ENCODE data around the gene RABGAP1L. TPM values are rescaled to one million over a fixed set of nuclear protein-coding genes. Genes with fewer than 3 reads are reported as not detected.

Gene RABGAP1L
- polyA plus RNA-seq, 3 donors, result 35.2 to 75.3 (median 63.3) TPM

GRCh38 chr1:174266991-174267612, 107.8 kb downstream of the RABGAP1L start:
- no peak for TF ChIP-seq CTCF (IDR thresholded peaks at IDR 0.05)
- no peaks in the 10 kb centered on the region for H3K9me3 ChIP-seq (replicated peaks in 1 of 2; ENCODE audit: control insufficient read depth in 1 of 2, insufficient read depth in 1 of 2, low read length in 2 of 2)
- peaks cover 0 to 4% of the 10 kb centered on the region in 2 donors for H3K4me1 ChIP-seq (ENCODE audit: control insufficient read depth in 1 of 2, insufficient read depth in 2 of 2, low read length in 2 of 2)
- H3K27me3 ChIP-seq (ENCODE audit: control insufficient read depth in 2 of 2, insufficient read depth in 2 of 2, low read length in 2 of 2), result no peaks in the 10 kb centered on the region
- Mint-ChIP-seq H3K36me3 (peaks cover 6% of the 10 kb centered on the region in 2 donors), H3K4me3 (no peak overlapping the region), H3K4me1 (peaks cover 11% of the 10 kb centered on the region), H3K9me3 (no peaks in the 10 kb centered on the region), H3K27ac (peak overlapping the region in 1 of 7 donors; percentile 20), H3K27me3 (ENCODE audit: low read depth in 3 of 3) (peaks cover 0 to 2% (median 0%) of the 10 kb centered on the region in 3 donors)
- intact Hi-C loops (cut with micrococcal nuclease), result no loop called here
- H3K27ac ChIP-seq (ENCODE audit: low read depth in 1 of 2, low read length in 2 of 2), result no peak overlapping the region
- no peak overlapping the region for H3K4me3 ChIP-seq (replicated peaks in 1 of 3; ENCODE audit: low read depth in 2 of 3, low read length in 3 of 3)
- peaks cover 0 to under 1% of the 10 kb centered on the region in 2 donors for H3K36me3 ChIP-seq (replicated peaks in 1 of 2; ENCODE audit: control insufficient read depth in 1 of 2, insufficient read depth in 2 of 2, low read length in 2 of 2)
- no peaks in the 10 kb centered on the region for H4K20me1 ChIP-seq (ENCODE audit: insufficient read depth, low read length)
- DNase-seq, result no peak
- H3K9ac ChIP-seq (ENCODE audit: insufficient read depth, low read length, poor library complexity, severe bottlenecking), result no peak overlapping the region
- 88% methylated on average over 1 of the region's 1 CpG for WGBS (ENCODE audit: insufficient coverage)
- no peaks in the 10 kb centered on the region for H3K79me2 ChIP-seq (ENCODE audit: insufficient read depth, low read length)
- H3K4me2 ChIP-seq (replicated peaks; ENCODE audit: extremely low read depth, low read length, poor library complexity, severe bottlenecking), result no peak overlapping the region
- H2AFZ ChIP-seq (ENCODE audit: insufficient read depth, low read depth, low read length, poor library complexity, severe bottlenecking), result no peak overlapping the region

GRCh38 chr1:174269989-174270651, 110.8 kb downstream of the RABGAP1L start:
- Histone ChIP-seq H3K9me3 (replicated peaks in 1 of 2; ENCODE audit: control insufficient read depth in 1 of 2, insufficient read depth in 1 of 2, low read length in 2 of 2) (no peaks in the 10 kb centered on the region), H3K4me3 (replicated peaks in 1 of 3; ENCODE audit: low read depth in 2 of 3, low read length in 3 of 3) (no peak overlapping the region), H3K36me3 (replicated peaks in 1 of 2; ENCODE audit: control insufficient read depth in 1 of 2, insufficient read depth in 2 of 2, low read length in 2 of 2) (peaks cover 0 to 7% of the 10 kb centered on the region in 2 donors), H3K9ac (ENCODE audit: insufficient read depth, low read length, poor library complexity, severe bottlenecking) (no peak overlapping the region), H3K27ac (ENCODE audit: low read depth in 1 of 2, low read length in 2 of 2) (no peak overlapping the region), H3K27me3 (ENCODE audit: control insufficient read depth in 2 of 2, insufficient read depth in 2 of 2, low read length in 2 of 2) (no peaks in the 10 kb centered on the region), H3K4me2 (replicated peaks; ENCODE audit: extremely low read depth, low read length, poor library complexity, severe bottlenecking) (no peak overlapping the region), H2AFZ (ENCODE audit: insufficient read depth, low read depth, low read length, poor library complexity, severe bottlenecking) (no peak overlapping the region), H3K79me2 (ENCODE audit: insufficient read depth, low read length) (no peaks in the 10 kb centered on the region), H4K20me1 (ENCODE audit: insufficient read depth, low read length) (no peaks in the 10 kb centered on the region), H3K4me1 (ENCODE audit: control insufficient read depth in 1 of 2, insufficient read depth in 2 of 2, low read length in 2 of 2) (no peaks in the 10 kb centered on the region)
- Mint-ChIP-seq H3K36me3 (peaks cover 6% of the 10 kb centered on the region in 2 donors), H3K4me3 (no peak overlapping the region), H3K9me3 (no peaks in the 10 kb centered on the region), H3K27me3 (ENCODE audit: low read depth in 3 of 3) (peaks cover 0 to 2% (median 0%) of the 10 kb centered on the region in 3 donors), H3K4me1 (peaks cover 7% of the 10 kb centered on the region), H3K27ac (peak overlapping the region in 1 of 7 donors; percentile 20)
- DNase-seq, result no peak
- intact Hi-C loops (cut with micrococcal nuclease), result no loop called here
- WGBS (ENCODE audit: insufficient coverage), result no CpG with 5 or more reads among the region's 1 CpG
- no peak for TF ChIP-seq CTCF (IDR thresholded peaks at IDR 0.05)

Measured in CD14-positive monocyte (primary cell).